Endothelial cell (in vitro differentiated cells): ENCODE measurements around the gene LIN7B. TPM values are rescaled to one million over a fixed set of nuclear protein-coding genes. Genes with fewer than 3 reads are reported as not detected.

Experiments used
- DNase-seq: peaks from one replicate; pipeline ENCODE4 v3.0.0; 2021; ENCODE audit warnings: low spot score
- H3K27ac Mint-ChIP-seq: one replicate; pipeline ENCODE4 v1.8.0; 2021; ENCODE audit warnings: mixed read lengths, inconsistent platforms; ENCODE audit not compliant: unreplicated experiment
- H3K27me3 Mint-ChIP-seq: one replicate; pipeline ENCODE4 v1.8.0; 2021; ENCODE audit warnings: mild to moderate bottlenecking, moderate library complexity, mixed read lengths, inconsistent platforms; ENCODE audit not compliant: unreplicated experiment
- H3K36me3 Mint-ChIP-seq: one replicate; pipeline ENCODE4 v1.8.0; 2021; ENCODE audit warnings: mild to moderate bottlenecking, low read depth, mixed read lengths, inconsistent platforms; ENCODE audit not compliant: unreplicated experiment
- H3K4me1 Mint-ChIP-seq: one replicate; pipeline ENCODE4 v1.8.0; 2021; ENCODE audit warnings: mild to moderate bottlenecking, mixed read lengths, inconsistent platforms; ENCODE audit not compliant: unreplicated experiment
- H3K4me3 Mint-ChIP-seq: one replicate; pipeline ENCODE4 v1.8.0; 2021; ENCODE audit warnings: mild to moderate bottlenecking, mixed read lengths, inconsistent platforms; ENCODE audit not compliant: unreplicated experiment
- H3K9me3 Mint-ChIP-seq: one replicate; pipeline ENCODE4 v1.8.0; 2021; ENCODE audit warnings: mixed read lengths, inconsistent platforms; ENCODE audit not compliant: unreplicated experiment
- total RNA-seq: library from RNA; stranded (reverse); fragmentation: NEBNext Ultra II Directional; extraction: Animal tissue kit (Norgen Biotek cat#: 25700); gene quantifications from one replicate; pipeline ENCODE4 v1.2.1, GENCODE V29; 2021; ENCODE audit not compliant: unreplicated experiment
- TF ChIP-seq, protein P1 (sequence below): fragments of 200-600 bp; sonication (generic); IDR thresholded peaks from one replicate; pipeline ENCODE4 v1.5.0; 2021; ENCODE audit warnings: antibody characterized with exemption; ENCODE audit not compliant: unreplicated experiment

Gene LIN7B
- total RNA-seq, 1 donor from 2014 or later = 5.8 TPM

DNA sequence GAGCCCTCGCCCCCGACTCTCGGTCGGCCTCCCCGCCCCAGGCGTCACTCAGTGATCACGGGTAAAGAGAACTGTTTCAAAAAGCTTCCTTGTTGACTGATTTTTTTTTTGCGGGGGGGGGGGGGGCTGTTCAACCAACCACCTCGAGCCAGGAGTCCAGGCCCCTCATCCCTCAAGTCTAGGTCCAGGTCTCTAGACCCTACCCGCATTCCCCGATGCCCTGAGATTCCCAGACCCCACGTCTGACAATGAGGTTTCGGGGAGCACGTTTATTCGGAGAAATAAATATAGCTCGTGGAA is 36.7 kb downstream of the LIN7B start:
- Mint-ChIP-seq H3K36me3 (peaks cover 17% of the 10 kb centered on the region), H3K27ac (no peak overlapping the region), H3K9me3 (no peaks in the 10 kb centered on the region), H3K27me3 (peaks cover 26% of the 10 kb centered on the region), H3K4me1 (peaks cover 24% of the 10 kb centered on the region), H3K4me3 (peak overlapping the region; percentile 47)
- TF ChIP-seq, protein P1, sequence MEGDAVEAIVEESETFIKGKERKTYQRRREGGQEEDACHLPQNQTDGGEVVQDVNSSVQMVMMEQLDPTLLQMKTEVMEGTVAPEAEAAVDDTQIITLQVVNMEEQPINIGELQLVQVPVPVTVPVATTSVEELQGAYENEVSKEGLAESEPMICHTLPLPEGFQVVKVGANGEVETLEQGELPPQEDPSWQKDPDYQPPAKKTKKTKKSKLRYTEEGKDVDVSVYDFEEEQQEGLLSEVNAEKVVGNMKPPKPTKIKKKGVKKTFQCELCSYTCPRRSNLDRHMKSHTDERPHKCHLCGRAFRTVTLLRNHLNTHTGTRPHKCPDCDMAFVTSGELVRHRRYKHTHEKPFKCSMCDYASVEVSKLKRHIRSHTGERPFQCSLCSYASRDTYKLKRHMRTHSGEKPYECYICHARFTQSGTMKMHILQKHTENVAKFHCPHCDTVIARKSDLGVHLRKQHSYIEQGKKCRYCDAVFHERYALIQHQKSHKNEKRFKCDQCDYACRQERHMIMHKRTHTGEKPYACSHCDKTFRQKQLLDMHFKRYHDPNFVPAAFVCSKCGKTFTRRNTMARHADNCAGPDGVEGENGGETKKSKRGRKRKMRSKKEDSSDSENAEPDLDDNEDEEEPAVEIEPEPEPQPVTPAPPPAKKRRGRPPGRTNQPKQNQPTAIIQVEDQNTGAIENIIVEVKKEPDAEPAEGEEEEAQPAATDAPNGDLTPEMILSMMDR = no peak
- DNase-seq = no peak

DNA sequence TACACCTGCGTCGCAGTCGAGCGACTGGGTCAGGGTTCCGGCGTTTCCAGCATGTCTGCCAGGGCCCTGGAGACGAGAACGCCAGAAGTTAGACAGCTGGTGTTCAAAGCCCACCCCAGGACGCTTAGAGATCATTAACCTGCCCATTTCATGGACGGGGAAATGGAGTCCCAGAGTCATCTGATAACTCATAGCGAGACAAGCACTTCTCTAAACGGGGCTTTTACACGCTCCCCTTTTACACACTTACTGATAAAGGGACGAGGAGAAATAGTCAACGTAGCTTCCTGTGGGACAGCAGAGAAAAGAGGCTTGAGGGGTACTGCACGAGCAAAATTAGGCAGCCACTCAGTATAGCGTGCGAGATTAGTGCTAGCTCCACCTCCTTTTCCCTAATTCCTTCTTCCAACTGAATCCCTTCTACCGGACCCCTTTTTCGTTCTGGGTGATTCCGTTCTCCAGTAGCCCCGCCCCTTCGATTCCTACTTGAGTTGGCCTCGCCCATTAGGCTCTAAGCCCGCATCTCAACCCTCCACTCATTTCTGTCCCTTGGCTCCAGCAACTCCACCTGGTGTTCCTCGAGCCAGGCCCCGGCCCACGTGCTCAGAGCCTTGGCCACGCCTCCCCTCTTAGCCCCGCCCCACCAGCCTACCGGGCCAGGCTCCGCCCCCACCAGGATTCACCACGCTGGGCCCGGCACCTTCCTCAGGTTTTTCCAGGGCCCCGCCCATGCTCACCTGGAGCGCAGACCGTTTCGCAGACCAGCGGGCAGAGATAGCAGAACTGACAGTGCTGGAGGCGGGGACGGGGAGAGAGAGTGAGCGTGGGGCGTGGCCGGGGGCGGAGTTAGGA is 37.3 kb downstream of the LIN7B start:
- peaks cover 17% of the 10 kb centered on the region for H3K36me3 Mint-ChIP-seq
- peaks cover 20% of the 10 kb centered on the region for H3K27me3 Mint-ChIP-seq
- TF ChIP-seq, protein P1 = no peak
- no peaks in the 10 kb centered on the region for H3K9me3 Mint-ChIP-seq
- no peak overlapping the region for H3K27ac Mint-ChIP-seq
- DNase-seq = peak; percentile 58
- H3K4me1 Mint-ChIP-seq = peaks cover 24% of the 10 kb centered on the region
- H3K4me3 Mint-ChIP-seq = peak overlapping the region; percentile 47

DNA sequence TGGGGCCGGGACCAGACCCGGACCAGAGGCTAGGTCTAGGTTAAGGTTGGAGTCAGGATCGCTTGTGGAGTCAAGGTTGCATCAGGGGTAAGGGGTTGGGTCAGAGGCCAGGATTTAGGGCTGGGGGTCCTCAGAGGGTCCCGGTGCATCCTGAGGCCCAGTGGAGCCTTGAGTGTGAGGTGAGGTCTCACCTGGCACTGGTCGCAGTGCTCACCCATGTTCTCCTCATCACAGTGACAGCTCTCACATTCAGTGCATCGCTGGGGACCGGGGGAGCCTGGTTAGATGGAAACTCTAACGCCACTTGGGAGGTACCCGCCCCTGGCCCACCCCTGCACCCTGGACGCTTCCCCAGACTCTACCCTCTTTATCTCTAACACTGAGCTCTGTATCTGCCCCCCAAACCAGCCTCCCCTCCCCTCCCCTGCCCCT is 38.0 kb downstream of the LIN7B start:
- Mint-ChIP-seq H3K36me3 (peaks cover 17% of the 10 kb centered on the region), H3K9me3 (no peaks in the 10 kb centered on the region), H3K27ac (no peak overlapping the region), H3K4me1 (peaks cover 24% of the 10 kb centered on the region), H3K27me3 (peaks cover 14% of the 10 kb centered on the region), H3K4me3 (no peak overlapping the region)
- TF ChIP-seq, protein P1 = no peak
- DNase-seq = no peak

- peak overlapping the region; percentile 58 for H3K27ac Mint-ChIP-seq
- H3K27me3 Mint-ChIP-seq = peaks cover 18% of the 10 kb centered on the region
Observed at GRCh38 chr19:49153167-49153809, 39.1 kb downstream of the LIN7B start.

More at GRCh38 chr19:49153167-49153809, 39.1 kb downstream of the LIN7B start:
- no peak for DNase-seq
- Mint-ChIP-seq H3K4me1 (peaks cover 20% of the 10 kb centered on the region), H3K9me3 (no peaks in the 10 kb centered on the region), H3K4me3 (peak overlapping the region; percentile 66), H3K36me3 (peaks cover 15% of the 10 kb centered on the region)
- TF ChIP-seq, protein P1 = no peak
